K562 (cell line): ENCODE results near the gene PRKACA. TPM values are rescaled to one million over a fixed set of nuclear protein-coding genes. Genes with fewer than 3 reads are reported as not detected.

Experiments used
- ATAC-seq: fragments of 200-7000 bp; cut with Tn5 transposase; 3 replicates; pipeline ENCODE4 v1.9.1; 2020; ENCODE audit warnings: moderate library complexity
- BruUV-seq: library from RNA; stranded (reverse); fragments of 400-500 nt; replicated peaks from 2 replicates; lab custom pipeline; 2021; lab: Mats Ljungman, UMichigan
- CTCF ChIA-PET: fragments of 300-600 bp; formaldehyde crosslinking; extraction: SDS; loops from one replicate; lab custom pipeline; 2021; ENCODE audit warnings: low intra/inter-chr PET ratio; lab: Yijun Ruan, JAX
- POLR2A ChIA-PET: fragments of 300-600, 350-650 bp; sonication (Branson Sonifier 250); formaldehyde crosslinking; extraction: SDS; loops from one replicate; lab custom pipeline; 2021; ENCODE audit warnings: antibody characterized with exemption, inconsistent platforms; lab: Yijun Ruan, JAX
- DNase-seq, 4 experiments: peaks; one replicate each; pipeline versions ENCODE4 v3.0.0 to v3.0.0-alpha.2; 2011 to 2018; ENCODE audit warnings: low spot score in 3 of 4, mixed read lengths in 3 of 4; ENCODE audit errors: extremely low read depth in 1 of 4
- FAIRE-seq: peaks from 2 replicates; lab custom pipeline; 2011; peaks lifted over from hg19 to GRCh38; lab: Jason Lieb, UNC
- H2AFZ ChIP-seq: 2 replicates; pipeline ENCODE4 v1.6.0; 2011; ENCODE audit warnings: low read depth, low read length, control low read depth, inconsistent platforms
- H3K27ac ChIP-seq: fragments of 200-600 bp; 3 replicates; pipeline ENCODE4 v1.8.0; 2011; ENCODE audit warnings: low read depth, mild to moderate bottlenecking, control low read depth, inconsistent platforms, low read length, moderate library complexity, mixed read lengths; ENCODE audit errors: extremely low read depth
- H3K27me3 ChIP-seq, 2 experiments: fragments of 300-600 bp in 1 of 2; 2 replicates in 1 of 2; 3 replicates in 1 of 2; pipeline versions ENCODE4 v1.6.0 to v1.8.0; 2011; ENCODE audit warnings: inconsistent platforms in 2 of 2, low read length in 2 of 2, mild to moderate bottlenecking in 1 of 2, mixed read lengths in 1 of 2, moderate library complexity in 1 of 2; ENCODE audit not compliant: control insufficient read depth in 2 of 2, insufficient read depth in 2 of 2
- H3K36me3 ChIP-seq: fragments of 300-600 bp; 3 replicates; pipeline ENCODE4 v1.8.0; 2011; ENCODE audit warnings: mild to moderate bottlenecking, low read length, inconsistent platforms; ENCODE audit not compliant: control insufficient read depth, insufficient read depth
- H3K4me1 ChIP-seq, 2 experiments: fragments of 200-600 bp in 1 of 2; replicated peaks in 1 of 2; 2 replicates in 1 of 2; 3 replicates in 1 of 2; pipeline versions ENCODE4 v1.5.1 to v1.8.0; 2011; ENCODE audit warnings: inconsistent platforms in 2 of 2, low read length in 2 of 2, mild to moderate bottlenecking in 1 of 2, mixed read lengths in 1 of 2, moderate library complexity in 1 of 2; ENCODE audit not compliant: control insufficient read depth in 2 of 2, insufficient read depth in 2 of 2
- H3K4me2 ChIP-seq: 2 replicates; pipeline ENCODE4 v1.6.1; 2011; ENCODE audit warnings: low read length, control low read depth, inconsistent platforms, mixed read lengths; ENCODE audit not compliant: insufficient read depth
- H3K4me3 ChIP-seq: fragments of 200-600 bp; sonication (generic), shearing (Covaris generic); 2 replicates; pipeline ENCODE4 v1.5.1; 2016; ENCODE audit warnings: control low read depth, inconsistent platforms
- H3K79me2 ChIP-seq: fragments of 200-600 bp; 3 replicates; pipeline ENCODE4 v1.8.0; 2011; ENCODE audit warnings: low read length, inconsistent platforms; ENCODE audit not compliant: control insufficient read depth, insufficient read depth
- H3K9ac ChIP-seq, 2 experiments: 2 replicates each; pipeline versions ENCODE4 v1.6.0 to v1.6.1; 2011; ENCODE audit warnings: low read depth in 2 of 2, low read length in 2 of 2, control low read depth in 1 of 2, inconsistent platforms in 1 of 2, mild to moderate bottlenecking in 1 of 2, mixed read lengths in 1 of 2; ENCODE audit not compliant: insufficient read depth in 1 of 2
- H3K9me1 ChIP-seq: one replicate; pipeline ENCODE4 v1.6.0; 2011; ENCODE audit warnings: inconsistent platforms, mild to moderate bottlenecking, low read length, moderate library complexity; ENCODE audit not compliant: control insufficient read depth, insufficient read depth
- H3K9me3 ChIP-seq: replicated peaks from 2 replicates; pipeline ENCODE4 v1.5.1; 2011; ENCODE audit warnings: low read depth, low read length, inconsistent platforms; ENCODE audit not compliant: control insufficient read depth, insufficient read depth
- H4K20me1 ChIP-seq: replicated peaks from 2 replicates; pipeline ENCODE4 v1.6.1; 2011; ENCODE audit warnings: low read length, inconsistent platforms, mixed read lengths; ENCODE audit not compliant: control insufficient read depth, insufficient read depth
- BCL6 ChIP-seq: fragments of 250-450 bp; sonication (Bioruptor Pico); IDR thresholded peaks from 2 replicates; pipeline ENCODE4 v1.4.0; 2020
- BCOR ChIP-seq: fragments of 450-650 bp; IDR thresholded peaks from 2 replicates; pipeline ENCODE4 v1.6.1; 2016
- CHCHD3 ChIP-seq: fragments of 250-450 bp; sonication (Bioruptor Pico); IDR thresholded peaks from 2 replicates; pipeline ENCODE4 v2.1.2; 2022; ENCODE audit warnings: mild to moderate bottlenecking
- CSDE1 ChIP-seq, 2 experiments: fragments of 450-650 bp; IDR thresholded peaks; 2 replicates each; pipeline ENCODE4 v1.6.1; 2016; ENCODE audit warnings: mild to moderate bottlenecking in 1 of 2
- E2F1 ChIP-seq: sonication (generic); formaldehyde crosslinking; IDR thresholded peaks from 2 replicates; pipeline ENCODE4 v1.8.1; 2023; ENCODE audit warnings: mild to moderate bottlenecking, missing genetic modification reagents, moderate library complexity
- E2F8 ChIP-seq: fragments of 450-650 bp; IDR thresholded peaks from 2 replicates; pipeline ENCODE4 v1.7.1; 2018; ENCODE audit warnings: mild to moderate bottlenecking, low read depth; ENCODE audit not compliant: partially characterized antibody
- HNRNPL ChIP-seq: fragments of 200-400 bp; formaldehyde crosslinking; IDR thresholded peaks from 2 replicates; pipeline ENCODE4 v1.6.1; 2017; ENCODE audit warnings: low read depth, mild to moderate bottlenecking, low read length
- IRF2 ChIP-seq: sonication (generic); formaldehyde crosslinking; IDR thresholded peaks from 2 replicates; pipeline ENCODE4 v1.8.1; 2022; ENCODE audit warnings: mild to moderate bottlenecking, missing genetic modification reagents
- KDM1A ChIP-seq, 2 experiments: fragments of 450-650 bp; IDR thresholded peaks; 2 replicates each; pipeline ENCODE4 v1.6.1; 2016; ENCODE audit warnings: mild to moderate bottlenecking in 2 of 2
- MTA2 ChIP-seq: fragments of 450-650 bp; IDR thresholded peaks from 2 replicates; pipeline ENCODE4 v1.6.1; 2016; ENCODE audit warnings: low read depth
- POLR2A ChIP-seq: fragments of 450-650 bp; conservative IDR thresholded peaks from 2 replicates; pipeline ENCODE4 v1.6.1; 2016
- PRPF4 ChIP-seq: fragments of 200-400 bp; formaldehyde crosslinking; IDR thresholded peaks from one replicate; pipeline ENCODE4 v1.6.1; 2017; ENCODE audit warnings: low read length, low read depth, mild to moderate bottlenecking; ENCODE audit not compliant: insufficient read depth, poor library complexity, severe bottlenecking
- RBM25 ChIP-seq: fragments of 200-400 bp; formaldehyde crosslinking; IDR thresholded peaks from 2 replicates; pipeline ENCODE4 v1.6.1; 2018; ENCODE audit warnings: low read length, low read depth, moderate library complexity; ENCODE audit not compliant: severe bottlenecking
- THRA ChIP-seq: fragments of 450-650 bp; IDR thresholded peaks from 2 replicates; pipeline ENCODE4 v1.6.1; 2017; ENCODE audit warnings: mild to moderate bottlenecking, moderate library complexity
- ZBTB33 ChIP-seq: sonication (generic); formaldehyde crosslinking; IDR thresholded peaks from 2 replicates; pipeline ENCODE4 v1.8.1; 2023; ENCODE audit warnings: mild to moderate bottlenecking, missing genetic modification reagents
- ZNF121 ChIP-seq: sonication (generic); formaldehyde crosslinking; conservative IDR thresholded peaks from 2 replicates; pipeline ENCODE4 v1.8.0; 2022; ENCODE audit warnings: missing genetic modification reagents
- ZNF232 ChIP-seq: sonication (generic); formaldehyde crosslinking; IDR thresholded peaks from 2 replicates; pipeline ENCODE4 v1.8.0; 2022; ENCODE audit warnings: mild to moderate bottlenecking, missing genetic modification reagents
- ZNF24 ChIP-seq: fragments of 450-650 bp; IDR thresholded peaks from 2 replicates; pipeline ENCODE4 v1.6.1; 2016
- WGBS: fragments of 100-300 bp; shearing (Covaris generic); methylation state at CpG from one replicate; pipeline ENCODE4 v1.1.6; 2016; ENCODE audit warnings: low coverage, mixed read lengths; ENCODE audit not compliant: insufficient coverage; ENCODE audit errors: missing lambda C conversion rate; 5-methylcytosine and 5-hydroxymethylcytosine counted together
- in situ Hi-C: fragments of 300-500 bp; cut with MboI; formaldehyde crosslinking; loops from 4 replicates; pipeline ENCODE4 v1.15.0; 2018; ENCODE audit warnings: inconsistent platforms, mixed read lengths
- intact Hi-C: fragments of 100-400 bp; cut with micrococcal nuclease; formaldehyde crosslinking; loops from 2 replicates; pipeline ENCODE4 v1.14.2; 2022
- polyA plus RNA-seq, 8 experiments: library from polyadenylated mRNA; depleted of rRNA in 4 of 8; stranded (reverse) in 5 of 8; unstranded in 3 of 8; fragments of >200 nt; fragmentation: Nextera tagmentation in 2 of 8; fragmentation: Illumina TruSeq in 1 of 8; extraction: Ambion mirVana in 2 of 8; extraction: Trizol in 1 of 8; gene quantifications; 2 replicates each; pipeline versions ENCODE4 v1.2.1 to v1.2.3, GENCODE V29; 2011 to 2014; ENCODE audit warnings: inconsistent platforms in 1 of 8, missing spikeins in 1 of 8
- total RNA-seq, 7 experiments: library from RNA; depleted of rRNA in 6 of 7; stranded (reverse); fragments of >200 nt in 6 of 7; fragmentation: Illumina TruSeq in 2 of 7; extraction: Trizol in 2 of 7; gene quantifications; 2 replicates each; pipeline versions ENCODE4 v1.2.1 to v1.2.3, GENCODE V29; 2011 to 2021; ENCODE audit warnings: low replicate concordance in 1 of 7

The PRKACA gene
- total and polyA plus RNA-seq, 9 of the 15 experiments (the other 6 are each of a cell fraction or from before 2014, with no cell fraction given), result 1.2 to 63.1 (median 13.0) TPM

GRCh38 chr19:14101003-14101545 is 16.5 kb downstream of the PRKACA start:
- Histone ChIP-seq H3K4me1 (peaks cover 0 to 10% of the 10 kb centered on the region in 2 experiments; a peak in 1 of 5 replicates), H2AFZ (no peak overlapping the region), H3K9me1 (no peaks in the 10 kb centered on the region), H3K36me3 (peaks cover 39% of the 10 kb centered on the region; the same call in 2 of the 3 replicates), H3K9ac (no peak overlapping the region), H3K4me3 (no peak overlapping the region), H3K9me3 (no peaks in the 10 kb centered on the region), H3K79me2 (no peaks in the 10 kb centered on the region), H3K27me3 (no peaks in the 10 kb centered on the region), H3K27ac (no peak overlapping the region), H4K20me1 (no peaks in the 10 kb centered on the region), H3K4me2 (no peak overlapping the region)
- ChIA-PET POLR2A (no interaction called here), CTCF (no interaction called here)
- DNase-seq (no peak), FAIRE-seq (no peak), ATAC-seq (no peak)
- no TSS peak for BruUV-seq
- WGBS, result 78% methylated on average over 6 of the region's 6 CpGs
- in situ Hi-C loops (no loop called here), intact Hi-C loops (no loop called here)
- TF ChIP-seq BCL6 (CRISPR knock-in tag) (no peak), E2F8 (no peak), ZBTB33 (CRISPR knock-in tag) (no peak), THRA (no peak), HNRNPL (no peak), CSDE1 (IDR thresholded peaks at IDR 0.05) (no peak), BCOR (peak; percentile 65; the same call in 1 of the 2 replicates), ZNF24 (no peak), ZNF232 (CRISPR knock-in tag) (no peak), E2F1 (CRISPR knock-in tag) (no peak), MTA2 (no peak), POLR2A (no peak), PRPF4 (no peak), ZNF121 (CRISPR knock-in tag) (peak; percentile 86), IRF2 (CRISPR knock-in tag) (no peak), CHCHD3 (CRISPR knock-in tag) (no peak), RBM25 (peak; percentile 54), KDM1A (IDR thresholded peaks at IDR 0.05) (0 out of 4 replicates have a peak, but pooled peaks of 1 of the 2 experiments have one; percentile 28)
